GM12891 (cell line): ENCODE results near the gene HOMER2.

Experiments
- DNase-seq: peaks from one replicate; pipeline ENCODE4 v3.0.0; 2011; ENCODE audit warnings: low spot score; ENCODE audit not compliant: insufficient read length
- FAIRE-seq: peaks from 2 replicates; lab custom pipeline; 2011; peaks lifted over from hg19 to GRCh38; lab: Jason Lieb, UNC
- PAX5 ChIP-seq: IDR thresholded peaks from 2 replicates; pipeline ENCODE4 v1.6.1; 2011; ENCODE audit warnings: low read length, moderate library complexity, mild to moderate bottlenecking; ENCODE audit not compliant: insufficient read depth, severe bottlenecking
- POLR2A ChIP-seq: IDR thresholded peaks from 2 replicates; pipeline ENCODE4 v1.6.1; 2011; ENCODE audit warnings: low read depth, low read length, control low read depth
- POLR2AphosphoS5 ChIP-seq: IDR thresholded peaks from 2 replicates; pipeline ENCODE4 v1.6.1; 2011; ENCODE audit warnings: low read depth, low read length, control low read depth
- POU2F2 ChIP-seq: IDR thresholded peaks from 2 replicates; pipeline ENCODE4 v1.6.1; 2011; ENCODE audit warnings: low read depth, mild to moderate bottlenecking, control low read depth, low read length, moderate library complexity
- SPI1 ChIP-seq: IDR thresholded peaks from 2 replicates; pipeline ENCODE4 v1.6.1; 2011; ENCODE audit warnings: low read depth, low read length, control low read depth
- TAF1 ChIP-seq: IDR thresholded peaks from 2 replicates; pipeline ENCODE4 v1.6.1; 2011; ENCODE audit warnings: low read depth, low read length, control low read depth

The HOMER2 gene

DNA sequence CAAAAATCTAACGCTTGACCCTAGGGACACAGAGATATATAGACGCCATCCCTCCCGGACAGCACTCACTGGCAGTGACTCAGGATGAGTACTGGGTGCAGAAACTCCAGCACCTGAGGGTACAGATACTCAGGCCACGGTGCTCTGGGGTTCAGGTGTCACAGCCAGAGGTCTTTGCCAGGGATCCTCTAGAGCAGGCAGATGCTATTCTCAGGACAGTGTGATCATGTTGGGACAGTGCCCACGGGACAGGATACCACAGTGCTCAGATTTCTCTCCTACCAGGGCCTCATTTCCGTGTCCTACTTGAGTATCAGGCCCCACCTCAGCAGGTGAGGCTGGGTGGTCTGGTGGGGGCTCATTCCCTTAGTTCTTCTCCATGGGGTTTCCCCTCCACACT lies 34.4 kb downstream of the HOMER2 start:
- no peak for DNase-seq
- FAIRE-seq = no peak
- TF ChIP-seq PAX5 = no peak
- no peak for TF ChIP-seq TAF1
- no peak for TF ChIP-seq POU2F2
- no peak for TF ChIP-seq POLR2AphosphoS5
- no peak for TF ChIP-seq SPI1
- no peak for TF ChIP-seq POLR2A

DNA sequence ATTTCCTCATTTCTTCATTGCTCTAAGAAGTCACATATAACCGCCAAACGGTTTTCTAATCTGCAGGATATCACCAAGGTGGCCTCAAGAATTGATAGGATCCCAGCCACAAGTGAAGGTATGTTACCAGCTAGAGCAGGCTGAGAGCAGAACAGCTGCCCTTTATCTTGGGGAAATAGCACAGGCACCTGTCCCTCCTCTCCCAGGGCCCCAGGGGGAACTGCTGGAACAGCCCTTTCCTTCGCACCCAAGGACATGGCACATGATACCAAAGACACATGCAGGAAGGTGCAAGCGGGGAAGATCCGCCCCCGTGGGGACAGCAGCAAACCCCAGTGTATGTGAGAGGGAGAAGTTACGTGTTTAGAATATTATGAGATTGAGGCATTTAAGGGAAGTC lies 35.3 kb downstream of the HOMER2 start:
- TF ChIP-seq SPI1 (no peak), PAX5 (no peak), POLR2AphosphoS5 (no peak), POU2F2 (no peak), POLR2A (no peak), TAF1 (no peak)
- no peak for DNase-seq
- no peak for FAIRE-seq

DNA sequence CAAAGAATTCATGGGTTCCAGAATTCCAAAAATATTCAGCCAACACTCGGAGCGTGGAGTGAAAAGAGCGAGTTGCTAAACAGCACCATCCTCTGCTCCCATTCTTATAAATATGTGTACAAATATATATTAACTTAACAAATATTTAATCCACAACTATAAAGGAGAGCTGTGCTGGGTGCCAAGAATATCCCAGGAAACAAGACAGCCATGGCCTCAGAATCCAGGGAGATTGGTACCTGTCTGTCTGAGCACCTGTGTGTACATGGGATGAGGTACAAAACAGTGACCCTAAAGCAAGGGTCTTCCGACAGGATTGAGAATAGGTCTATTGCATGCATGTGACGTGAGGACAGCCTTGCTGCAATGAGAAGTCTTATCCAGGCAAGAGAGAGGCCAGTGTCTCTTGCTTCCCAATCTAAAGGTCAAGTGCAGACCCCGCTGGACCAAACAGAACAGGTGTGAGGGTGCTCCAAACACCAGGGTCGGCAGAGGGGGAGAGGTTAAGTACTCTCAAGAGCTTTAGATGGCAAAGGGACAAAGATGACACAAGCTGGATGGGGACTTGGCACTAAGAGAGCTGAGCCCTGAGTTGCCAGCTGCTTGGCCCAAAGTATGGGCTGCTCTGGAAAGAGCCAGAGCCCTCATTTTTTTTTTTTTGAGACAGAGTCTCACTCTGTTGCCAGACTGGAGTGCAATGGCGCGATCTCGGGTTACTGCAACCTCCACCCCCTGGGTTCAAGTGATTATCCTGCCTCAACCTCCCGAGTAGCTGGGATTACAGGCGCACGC lies 36.2 kb downstream of the HOMER2 start:
- FAIRE-seq (no peak), DNase-seq (no peak)
- no peak for TF ChIP-seq TAF1
- TF ChIP-seq POLR2AphosphoS5 = no peak
- no peak for TF ChIP-seq SPI1
- TF ChIP-seq POLR2A = no peak
- TF ChIP-seq POU2F2 = no peak
- no peak for TF ChIP-seq PAX5

DNA sequence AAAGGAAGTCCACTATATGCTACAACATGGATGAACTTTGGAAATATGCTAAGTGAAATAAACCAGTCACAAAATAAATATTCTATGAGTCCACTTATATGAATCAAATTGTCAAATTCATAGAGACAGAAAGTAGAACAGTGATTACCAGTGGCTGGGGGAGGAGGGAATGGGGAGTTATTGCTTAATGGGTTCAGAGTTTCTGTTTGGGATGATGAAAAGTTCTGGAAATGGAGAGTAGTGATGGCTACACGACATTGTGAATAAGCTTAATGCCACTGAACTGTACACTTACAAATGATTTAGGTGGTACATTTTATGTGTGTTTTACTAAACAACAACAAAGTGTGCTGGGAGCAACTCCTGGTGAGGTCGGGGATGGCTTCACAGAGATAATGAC lies 38.1 kb downstream of the HOMER2 start:
- TF ChIP-seq POLR2AphosphoS5 (no peak), SPI1 (no peak), TAF1 (no peak), POU2F2 (no peak)
- no peak for DNase-seq
- no peak for FAIRE-seq

DNA sequence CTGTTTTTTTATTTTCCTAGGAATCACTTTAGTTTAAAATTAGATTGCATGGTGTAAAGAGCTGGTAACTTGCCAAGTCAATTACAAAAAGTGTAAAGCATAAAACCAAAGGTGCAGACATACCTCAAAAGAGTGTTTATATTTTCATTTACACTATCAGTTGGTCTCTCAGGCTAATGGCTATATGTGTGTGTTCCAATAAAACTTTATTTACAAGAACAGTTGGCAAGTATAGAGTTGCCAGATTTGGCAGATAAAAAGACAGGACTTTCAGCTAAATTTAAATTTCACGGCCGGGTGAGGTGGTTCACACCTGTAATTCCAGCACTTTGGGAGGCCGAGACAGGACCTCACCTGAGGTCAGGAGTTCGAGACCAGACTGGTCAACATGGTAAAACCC lies 41.1 kb downstream of the HOMER2 start:
- TF ChIP-seq SPI1 (no peak), POLR2AphosphoS5 (no peak), POU2F2 (no peak), PAX5 (no peak), TAF1 (no peak), POLR2A (no peak)
- DNase-seq = no peak
- no peak for FAIRE-seq

DNA sequence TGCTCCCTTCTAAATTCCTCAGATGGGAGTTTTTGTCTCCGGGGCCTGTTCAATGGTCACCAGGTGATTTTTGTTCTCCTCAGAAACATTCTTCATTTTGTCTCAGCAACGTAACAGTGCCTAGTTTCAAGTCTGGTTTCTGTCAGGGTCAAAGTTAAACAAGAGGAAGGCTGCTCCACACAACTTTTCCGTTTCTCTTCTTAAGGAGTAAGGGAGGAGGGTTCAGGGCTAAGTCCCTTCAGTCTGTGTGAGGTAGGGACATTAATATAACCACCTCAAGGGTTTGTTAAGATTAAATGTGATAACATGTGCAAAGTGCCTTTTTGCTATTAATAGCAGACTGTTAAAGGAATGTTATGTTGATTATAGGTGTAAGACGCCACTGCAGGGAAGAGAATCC lies 41.8 kb downstream of the HOMER2 start:
- no peak for DNase-seq
- no peak for FAIRE-seq
- no peak for TF ChIP-seq POU2F2
- no peak for TF ChIP-seq PAX5
- TF ChIP-seq POLR2A = no peak
- TF ChIP-seq SPI1 = no peak
- TF ChIP-seq TAF1 = no peak
- TF ChIP-seq POLR2AphosphoS5 = no peak

DNA sequence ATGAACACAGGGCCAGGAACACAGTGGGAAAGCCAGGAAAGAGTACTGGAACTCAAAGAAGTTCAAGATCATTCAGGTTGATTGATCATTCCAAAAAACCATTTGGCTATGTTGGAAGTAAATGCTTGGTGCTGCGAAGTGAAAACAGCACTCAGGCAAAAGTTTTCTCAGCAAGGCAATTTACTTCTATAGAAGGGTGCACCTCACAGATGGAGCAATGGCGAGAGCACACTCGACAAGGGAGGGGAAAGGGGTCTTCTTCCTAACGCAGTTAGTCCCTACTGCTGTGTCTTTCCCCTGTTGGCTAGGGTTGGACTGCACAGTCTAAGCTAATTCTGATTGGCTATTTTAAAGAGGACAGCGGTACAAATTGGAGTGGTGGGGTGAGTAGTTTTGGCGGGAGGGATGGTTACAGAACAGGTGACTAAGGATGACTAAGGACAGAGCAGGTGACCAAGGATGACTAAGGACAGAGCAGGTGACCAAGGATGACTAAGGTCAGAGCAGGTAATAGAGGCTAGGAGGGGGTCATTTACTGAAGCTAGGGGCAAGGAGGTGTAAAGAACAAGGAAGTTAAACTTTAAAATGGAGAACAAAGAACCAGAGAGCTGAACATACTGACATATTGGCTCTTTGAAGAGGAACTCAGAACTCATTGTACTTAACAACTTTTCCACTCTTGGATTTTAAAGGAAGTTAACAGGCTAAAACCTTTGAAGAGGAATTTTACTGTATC lies 43.3 kb downstream of the HOMER2 start:
- TF ChIP-seq POLR2A (no peak), POU2F2 (no peak), POLR2AphosphoS5 (no peak), SPI1 (no peak)
- DNase-seq (no peak), FAIRE-seq (no peak)

DNA sequence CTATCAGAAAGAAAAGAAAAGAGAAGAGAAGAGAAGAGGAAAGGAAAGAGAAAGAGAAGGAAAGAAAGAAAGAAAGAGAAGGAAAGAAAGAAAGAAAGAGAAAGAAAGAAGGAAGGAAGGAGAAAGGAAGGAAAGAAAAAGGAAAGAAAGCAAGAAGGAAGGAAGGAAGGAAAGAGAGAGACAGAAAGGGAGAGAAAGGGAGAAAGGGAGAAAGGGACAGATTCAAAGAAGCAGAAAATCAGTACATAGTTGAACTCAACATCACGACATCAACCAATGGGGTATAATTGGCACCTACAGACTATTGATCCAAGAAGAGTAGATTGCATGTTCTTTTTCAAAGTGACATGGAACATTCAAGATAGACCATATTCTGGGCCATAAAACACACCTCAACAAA lies 45.2 kb downstream of the HOMER2 start:
- DNase-seq (no peak), FAIRE-seq (no peak)
- no peak for TF ChIP-seq POU2F2

DNA sequence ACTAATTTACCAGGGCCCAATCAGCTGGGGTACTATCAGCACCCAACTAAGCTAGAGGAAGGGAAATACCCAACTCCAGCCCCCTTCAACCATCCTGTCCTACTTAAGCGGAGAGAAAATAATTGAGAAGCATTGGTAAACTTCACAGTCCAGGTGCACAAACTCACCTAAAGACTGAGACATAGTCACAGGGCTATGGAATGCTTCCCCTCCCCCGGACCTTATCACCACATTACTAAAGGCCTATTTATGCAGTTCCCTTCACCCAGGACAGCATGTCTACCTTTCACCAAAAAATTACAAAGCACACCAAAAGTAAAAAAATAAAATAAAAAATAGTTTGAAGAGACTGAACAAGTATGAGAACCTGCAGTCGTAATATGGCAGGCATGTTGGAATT lies 47.9 kb downstream of the HOMER2 start:
- DNase-seq (no peak), FAIRE-seq (no peak)
- TF ChIP-seq TAF1 (no peak), POU2F2 (no peak), POLR2A (no peak), POLR2AphosphoS5 (no peak), SPI1 (no peak), PAX5 (no peak)

DNA sequence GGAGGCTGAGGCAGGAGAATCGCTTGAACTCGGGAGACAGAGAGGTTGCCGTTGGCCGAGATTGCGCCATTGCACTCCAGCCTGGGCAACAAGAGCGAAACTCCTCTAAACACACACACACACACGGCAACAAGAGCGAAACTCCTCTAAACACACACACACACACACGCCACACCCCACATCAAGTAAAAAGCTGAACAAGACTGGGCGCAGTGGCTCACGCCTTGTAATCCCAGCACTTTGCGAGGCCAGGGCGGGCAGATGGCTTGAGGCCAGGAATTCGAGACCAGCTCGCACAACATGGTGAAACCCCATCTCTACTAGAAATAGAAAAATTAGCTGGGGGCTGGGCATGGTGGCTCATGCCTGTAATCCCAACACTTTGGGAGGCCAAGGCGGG lies 49.0 kb downstream of the HOMER2 start:
- FAIRE-seq (no peak), DNase-seq (no peak)
- TF ChIP-seq POLR2A (no peak), POLR2AphosphoS5 (no peak), SPI1 (no peak), TAF1 (no peak), PAX5 (no peak), POU2F2 (no peak)
